ENCODE data around the gene INVS.
"Not testable (repeated sequence)": the region's sequence is repeated elsewhere in the genome, so short reads cannot be mapped to it uniquely, and the experiment has no call there.

The INVS gene

GRCh38 chr9:100125236-100125635 lies 26.2 kb downstream of the INVS start:
- TF ChIP-seq, protein P1, sequence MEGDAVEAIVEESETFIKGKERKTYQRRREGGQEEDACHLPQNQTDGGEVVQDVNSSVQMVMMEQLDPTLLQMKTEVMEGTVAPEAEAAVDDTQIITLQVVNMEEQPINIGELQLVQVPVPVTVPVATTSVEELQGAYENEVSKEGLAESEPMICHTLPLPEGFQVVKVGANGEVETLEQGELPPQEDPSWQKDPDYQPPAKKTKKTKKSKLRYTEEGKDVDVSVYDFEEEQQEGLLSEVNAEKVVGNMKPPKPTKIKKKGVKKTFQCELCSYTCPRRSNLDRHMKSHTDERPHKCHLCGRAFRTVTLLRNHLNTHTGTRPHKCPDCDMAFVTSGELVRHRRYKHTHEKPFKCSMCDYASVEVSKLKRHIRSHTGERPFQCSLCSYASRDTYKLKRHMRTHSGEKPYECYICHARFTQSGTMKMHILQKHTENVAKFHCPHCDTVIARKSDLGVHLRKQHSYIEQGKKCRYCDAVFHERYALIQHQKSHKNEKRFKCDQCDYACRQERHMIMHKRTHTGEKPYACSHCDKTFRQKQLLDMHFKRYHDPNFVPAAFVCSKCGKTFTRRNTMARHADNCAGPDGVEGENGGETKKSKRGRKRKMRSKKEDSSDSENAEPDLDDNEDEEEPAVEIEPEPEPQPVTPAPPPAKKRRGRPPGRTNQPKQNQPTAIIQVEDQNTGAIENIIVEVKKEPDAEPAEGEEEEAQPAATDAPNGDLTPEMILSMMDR (IDR thresholded peaks at IDR 0.05; ENCODE audit: low read depth, low read length): no peak
- no peak overlapping the region for H3K4me3 ChIP-seq (replicated peaks in 1 of 2; ENCODE audit: low read depth in 2 of 2, low read length in 2 of 2)
- no peak for DNase-seq (ENCODE audit: low read depth in 2 of 2)

DNA sequence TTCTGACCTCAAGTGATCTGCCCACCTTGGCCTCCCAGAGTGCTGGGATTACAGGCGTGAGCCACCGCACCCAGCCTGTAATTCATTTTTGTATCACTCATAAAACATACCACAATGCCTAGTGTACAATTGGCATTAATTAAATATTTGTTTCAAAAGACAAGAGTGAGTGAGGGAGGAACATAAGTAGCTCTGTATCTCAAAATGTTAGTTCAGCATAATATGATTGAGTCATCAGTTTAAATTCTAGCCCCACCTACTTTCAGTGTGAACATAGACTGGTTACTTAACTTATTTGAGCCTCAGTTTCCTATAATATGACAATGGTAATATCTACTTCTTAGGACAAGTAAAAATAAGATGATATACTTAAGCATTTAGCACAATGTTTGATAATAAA lies 26.9 kb downstream of the INVS start:
- H3K4me3 ChIP-seq (replicated peaks in 1 of 2; ENCODE audit: low read depth in 2 of 2, low read length in 2 of 2): no peak overlapping the region
- no peak for DNase-seq (ENCODE audit: low read depth in 2 of 2)
- TF ChIP-seq, protein P1 (IDR thresholded peaks at IDR 0.05; ENCODE audit: low read depth, low read length): no peak

DNA sequence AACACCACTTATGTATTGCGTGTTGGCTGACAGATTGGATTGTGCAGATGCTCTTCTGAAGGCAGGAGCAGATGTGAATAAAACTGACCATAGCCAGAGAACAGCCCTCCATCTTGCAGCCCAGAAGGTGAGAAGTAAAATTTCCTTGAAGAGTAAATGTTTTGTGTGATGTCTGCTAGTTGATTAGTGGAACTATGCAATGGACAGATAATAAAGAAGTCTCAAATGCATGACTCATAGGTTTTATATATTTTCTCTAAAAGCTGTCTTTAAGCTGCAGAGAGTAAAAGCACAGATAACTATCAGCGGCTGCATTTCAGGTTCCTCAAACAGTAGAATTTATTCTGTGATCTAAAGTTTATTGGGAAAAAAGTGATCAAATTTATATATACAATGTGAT lies 27.4 kb downstream of the INVS start:
- DNase-seq (ENCODE audit: low read depth in 2 of 2): no peak
- TF ChIP-seq, protein P1 (IDR thresholded peaks at IDR 0.05; ENCODE audit: low read depth, low read length): no peak
- H3K4me3 ChIP-seq (replicated peaks in 1 of 2; ENCODE audit: low read depth in 2 of 2, low read length in 2 of 2): no peak overlapping the region

- H3K4me3 ChIP-seq (replicated peaks in 1 of 2; ENCODE audit: low read depth in 2 of 2, low read length in 2 of 2): no peak overlapping the region
- DNase-seq (ENCODE audit: low read depth in 2 of 2): no peak
- TF ChIP-seq, protein P1 (IDR thresholded peaks at IDR 0.05; ENCODE audit: low read depth, low read length): no peak
Measured at GRCh38 chr9:100129772-100130171, 30.7 kb downstream of the INVS start.

- no peak overlapping the region for H3K4me3 ChIP-seq (replicated peaks in 1 of 2; ENCODE audit: low read depth in 2 of 2, low read length in 2 of 2)
- no peak for DNase-seq (ENCODE audit: low read depth in 2 of 2)
- TF ChIP-seq, protein P1 (IDR thresholded peaks at IDR 0.05; ENCODE audit: low read depth, low read length): no peak
Measured at GRCh38 chr9:100131216-100131615, 32.2 kb downstream of the INVS start.

DNA sequence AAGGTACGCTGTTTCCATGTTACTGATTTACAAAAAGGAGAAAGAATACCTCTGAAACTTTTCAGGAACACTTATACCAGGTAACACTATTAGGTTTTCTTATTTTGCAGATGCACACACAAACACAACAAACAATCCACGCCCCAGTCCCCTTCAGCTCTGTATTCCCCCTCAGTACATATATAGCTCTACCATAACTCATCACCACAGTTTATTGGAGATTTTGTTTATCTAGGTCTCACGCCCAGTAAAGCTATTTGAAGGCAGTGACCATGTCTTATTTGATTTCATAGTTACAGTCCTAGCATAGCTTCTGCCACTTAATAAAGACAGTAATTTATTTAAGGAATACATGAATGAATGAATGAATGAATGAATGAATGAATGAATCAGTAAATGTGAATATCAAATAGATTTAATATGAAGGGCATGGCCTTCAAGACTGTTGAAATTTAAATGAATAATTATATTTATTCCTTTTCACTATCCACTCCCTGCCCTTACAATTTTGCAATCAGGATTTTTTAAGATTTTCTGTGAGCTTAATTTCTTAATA lies 32.9 kb downstream of the INVS start:
- TF ChIP-seq, protein P1 (IDR thresholded peaks at IDR 0.05; ENCODE audit: low read depth, low read length): no peak
- no peak for DNase-seq (ENCODE audit: low read depth in 2 of 2)

GRCh38 chr9:100134731-100135130 lies 35.7 kb downstream of the INVS start:
- no peak for DNase-seq (ENCODE audit: low read depth in 2 of 2)
- H3K4me3 ChIP-seq (replicated peaks in 1 of 2; ENCODE audit: low read depth in 2 of 2, low read length in 2 of 2): no peak overlapping the region
- TF ChIP-seq, protein P1 (IDR thresholded peaks at IDR 0.05; ENCODE audit: low read depth, low read length): no peak

More for the DNA sequence above, 32.9 kb downstream of the INVS start:
- no peak overlapping the region for H3K4me3 ChIP-seq (replicated peaks in 1 of 2; ENCODE audit: low read depth in 2 of 2, low read length in 2 of 2)

DNA sequence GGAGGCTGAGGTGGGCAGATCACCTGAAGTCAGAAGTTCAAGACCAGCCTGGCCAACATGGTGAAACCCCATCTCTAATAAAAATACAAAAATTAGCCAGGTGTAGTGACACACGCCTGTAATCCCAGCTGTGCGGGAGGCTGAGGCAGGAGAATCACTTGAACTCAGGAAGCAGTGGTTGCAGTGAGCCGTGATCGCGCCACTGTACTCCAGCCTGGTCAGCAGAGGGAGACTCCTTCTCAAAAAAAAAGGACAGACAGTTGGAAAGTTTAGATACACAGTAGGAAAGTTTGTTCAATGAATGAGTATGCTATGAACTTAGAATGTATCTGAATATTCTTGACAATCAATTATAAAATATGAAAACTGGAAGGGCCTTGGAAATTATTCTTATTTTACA lies 37.8 kb downstream of the INVS start:
- not testable (repeated sequence) for H3K4me3 ChIP-seq (replicated peaks in 1 of 2; ENCODE audit: low read depth in 2 of 2, low read length in 2 of 2)
- peak in 1 of 2 donors; percentile 29 for DNase-seq (ENCODE audit: low read depth in 2 of 2)

DNA sequence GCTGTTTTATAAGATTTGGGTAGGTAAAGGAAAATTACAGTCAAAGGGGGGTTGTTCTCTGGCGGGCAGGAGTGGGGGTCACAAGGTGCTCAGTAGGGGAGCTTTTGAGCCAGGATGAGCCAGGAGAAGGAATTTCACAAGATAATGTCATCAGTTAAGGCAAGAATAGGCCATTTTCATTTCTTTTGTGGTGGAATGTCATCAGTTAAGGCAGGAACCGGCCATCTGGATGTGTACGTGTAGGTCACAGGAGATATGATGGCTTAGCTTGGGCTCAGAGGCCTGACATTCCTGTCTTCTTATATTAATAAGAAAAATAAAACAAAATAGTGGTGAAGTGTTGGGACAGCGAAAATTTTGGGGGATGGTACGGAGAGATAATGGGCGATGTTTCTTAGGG lies 41.3 kb downstream of the INVS start:
- not testable (repeated sequence) for DNase-seq (ENCODE audit: low read depth in 2 of 2); H3K4me3 ChIP-seq (replicated peaks in 1 of 2; ENCODE audit: low read depth in 2 of 2, low read length in 2 of 2)

DNA sequence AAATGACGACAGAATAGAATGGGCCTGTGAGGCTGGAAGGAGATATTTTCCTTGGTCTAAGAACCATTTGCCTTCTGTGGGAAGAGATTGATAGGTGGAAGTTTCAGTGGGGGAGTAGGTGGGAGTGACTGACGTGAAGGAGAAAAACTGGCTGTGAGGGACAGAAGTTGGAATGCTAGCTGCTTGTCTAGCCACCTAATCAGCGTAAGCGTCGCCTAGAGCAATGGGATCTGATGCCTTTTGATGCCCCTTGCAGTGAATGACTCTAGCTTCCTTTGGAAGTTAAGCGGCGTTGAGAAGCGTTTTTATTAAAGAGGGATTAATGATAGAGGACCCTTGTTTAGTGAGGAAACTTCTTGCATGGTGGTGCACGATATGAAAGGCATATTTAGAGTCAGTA lies 42.8 kb downstream of the INVS start:
- not testable (repeated sequence) for H3K4me3 ChIP-seq (replicated peaks in 1 of 2; ENCODE audit: low read depth in 2 of 2, low read length in 2 of 2); DNase-seq (ENCODE audit: low read depth in 2 of 2)
